IMR-90 (cell line): Measurements from ENCODE around the gene LMX1A. TPM values are rescaled to one million over a fixed set of nuclear protein-coding genes. Genes with fewer than 3 reads are reported as not detected.

Source experiments
- ATAC-seq: fragments of 200-7000 bp; cut with Tn5 transposase; 2 replicates; pipeline ENCODE4 v1.9.1; 2020; ENCODE audit warnings: low read depth, mild to moderate bottlenecking, moderate library complexity
- BruUV-seq: library from RNA; stranded (reverse); fragments of 400-500 nt; replicated peaks from 2 replicates; lab custom pipeline; 2021; lab: Mats Ljungman, UMichigan
- CTCF ChIA-PET: fragments of 300-600 bp; formaldehyde crosslinking; extraction: SDS; loops from one replicate; lab custom pipeline; 2021; ENCODE audit warnings: antibody characterized with exemption; lab: Yijun Ruan, JAX
- POLR2A ChIA-PET: fragments of 300-600 bp; sonication (Branson Sonifier 250); formaldehyde crosslinking; loops from one replicate; lab custom pipeline; 2022; ENCODE audit warnings: antibody characterized with exemption; ENCODE audit not compliant: unreplicated experiment; lab: Charles Lee
- DNase-seq: peaks from one replicate; pipeline ENCODE4 v3.0.0; 2013
- H2AFZ ChIP-seq: replicated peaks from 2 replicates; pipeline ENCODE3; 2013; ENCODE audit warnings: low read length, mild to moderate bottlenecking; ENCODE audit not compliant: poor library complexity
- H2AK5ac ChIP-seq: 2 replicates; pipeline ENCODE4 v1.6.1; 2013; ENCODE audit warnings: low read depth, low read length, inconsistent platforms
- H2AK9ac ChIP-seq: replicated peaks from 2 replicates; pipeline ENCODE3; 2013; ENCODE audit warnings: mild to moderate bottlenecking, low read depth, low read length, moderate library complexity; ENCODE audit not compliant: poor library complexity
- H2BK120ac ChIP-seq: 2 replicates; pipeline ENCODE4 v1.6.1; 2013; ENCODE audit warnings: low read depth, low read length, inconsistent platforms
- H2BK15ac ChIP-seq: 3 replicates; pipeline ENCODE4 v1.6.1; 2013; ENCODE audit warnings: low read depth, low read length, inconsistent platforms
- H2BK20ac ChIP-seq: 2 replicates; pipeline ENCODE4 v1.6.1; 2013; ENCODE audit warnings: low read depth, mild to moderate bottlenecking, inconsistent platforms, low read length, moderate library complexity
- H2BK5ac ChIP-seq: 2 replicates; pipeline ENCODE4 v1.6.1; 2013; ENCODE audit warnings: mild to moderate bottlenecking, low read depth, low read length, inconsistent platforms; ENCODE audit not compliant: poor library complexity, severe bottlenecking
- H3K14ac ChIP-seq: replicated peaks from 2 replicates; pipeline ENCODE4 v1.6.1; 2013; ENCODE audit warnings: low read depth, low read length, inconsistent platforms
- H3K18ac ChIP-seq: 2 replicates; pipeline ENCODE4 v1.6.1; 2013; ENCODE audit warnings: low read depth, low read length, control low read depth
- H3K23ac ChIP-seq: 2 replicates; pipeline ENCODE4 v1.6.1; 2013; ENCODE audit warnings: low read depth, low read length, inconsistent platforms
- H3K27ac ChIP-seq: 2 replicates; pipeline ENCODE4 v1.5.1; 2013; ENCODE audit warnings: mild to moderate bottlenecking, control low read depth, low read length; ENCODE audit not compliant: insufficient read depth
- H3K27me3 ChIP-seq: 2 replicates; pipeline ENCODE4 v1.6.1; 2013; ENCODE audit warnings: low read length; ENCODE audit not compliant: control insufficient read depth, insufficient read depth
- H3K36me3 ChIP-seq: 2 replicates; pipeline ENCODE4 v1.6.1; 2013; ENCODE audit warnings: low read length, mixed read lengths; ENCODE audit not compliant: control insufficient read depth, insufficient read depth
- H3K4ac ChIP-seq: 2 replicates; pipeline ENCODE4 v1.6.1; 2013; ENCODE audit warnings: low read depth, low read length, inconsistent platforms
- H3K4me1 ChIP-seq: 2 replicates; pipeline ENCODE4 v1.6.1; 2013; ENCODE audit warnings: low read length, mixed read lengths; ENCODE audit not compliant: control insufficient read depth, insufficient read depth
- H3K4me2 ChIP-seq: 2 replicates; pipeline ENCODE4 v1.6.1; 2013; ENCODE audit warnings: low read depth, mild to moderate bottlenecking, control low read depth, low read length, moderate library complexity
- H3K4me3 ChIP-seq: 2 replicates; pipeline ENCODE4 v1.5.1; 2013; ENCODE audit warnings: low read depth, mild to moderate bottlenecking, control low read depth, low read length, moderate library complexity; ENCODE audit not compliant: insufficient read depth
- H3K56ac ChIP-seq: 2 replicates; pipeline ENCODE4 v1.6.1; 2013; ENCODE audit warnings: low read length, inconsistent platforms; ENCODE audit not compliant: insufficient read depth; ENCODE audit errors: extremely low read depth
- H3K79me1 ChIP-seq, 2 experiments: 2 replicates each; pipeline ENCODE4 v1.6.1; 2013; ENCODE audit warnings: low read length in 2 of 2, inconsistent platforms in 1 of 2, low read depth in 1 of 2
- H3K9ac ChIP-seq: 2 replicates; pipeline ENCODE4 v1.6.1; 2013; ENCODE audit warnings: low read depth, low read length, control low read depth
- H3K9me1 ChIP-seq: 2 replicates; pipeline ENCODE4 v1.6.1; 2013; ENCODE audit warnings: low read length, inconsistent platforms; ENCODE audit not compliant: insufficient read depth
- H3K9me3 ChIP-seq: 2 replicates; pipeline ENCODE4 v1.6.1; 2013; ENCODE audit warnings: low read length; ENCODE audit not compliant: control insufficient read depth, insufficient read depth
- H4K20me1 ChIP-seq: 2 replicates; pipeline ENCODE4 v1.6.1; 2013; ENCODE audit warnings: low read length, inconsistent platforms; ENCODE audit not compliant: insufficient read depth
- H4K5ac ChIP-seq: 2 replicates; pipeline ENCODE4 v1.6.1; 2013; ENCODE audit warnings: mild to moderate bottlenecking, low read depth, low read length, control low read depth
- H4K8ac ChIP-seq, 2 experiments: 2 replicates each; pipeline ENCODE4 v1.6.1; 2013; ENCODE audit warnings: low read depth in 2 of 2, low read length in 2 of 2, control low read depth in 1 of 2, inconsistent platforms in 1 of 2
- H4K91ac ChIP-seq: 2 replicates; pipeline ENCODE4 v1.6.1; 2013; ENCODE audit warnings: low read depth, low read length, inconsistent platforms; ENCODE audit not compliant: insufficient read depth
- BHLHE40 ChIP-seq: fragments of 150-350 bp; IDR thresholded peaks from 2 replicates; pipeline ENCODE4 v1.6.1; 2016; ENCODE audit warnings: mild to moderate bottlenecking, low read depth, low read length
- CEBPB ChIP-seq: IDR thresholded peaks from 2 replicates; pipeline ENCODE4 v1.6.1; 2012; ENCODE audit warnings: low read depth, low read length, improper control_type of control experiment
- CHD1 ChIP-seq: IDR thresholded peaks from 2 replicates; pipeline ENCODE4 v1.6.1; 2012; ENCODE audit warnings: low read depth, low read length, improper control_type of control experiment
- CTCF ChIP-seq: conservative IDR thresholded peaks from 2 replicates; pipeline ENCODE4 v1.5.1; 2012; ENCODE audit warnings: mild to moderate bottlenecking, low read depth, low read length, improper control_type of control experiment
- ELK1 ChIP-seq: fragments of 150-350 bp; IDR thresholded peaks from 2 replicates; pipeline ENCODE4 v1.6.1; 2016; ENCODE audit warnings: low read depth, mild to moderate bottlenecking, low read length, moderate library complexity, borderline replicate concordance
- FOS ChIP-seq: fragments of 150-350 bp; IDR thresholded peaks from 2 replicates; pipeline ENCODE4 v1.6.1; 2016; ENCODE audit warnings: low read depth, low read length
- MAFK ChIP-seq: IDR thresholded peaks from 2 replicates; pipeline ENCODE4 v1.6.1; 2012; ENCODE audit warnings: low read depth, low read length, improper control_type of control experiment
- MAZ ChIP-seq: IDR thresholded peaks from 2 replicates; pipeline ENCODE4 v1.6.1; 2012; ENCODE audit warnings: low read depth, mild to moderate bottlenecking, low read length, improper control_type of control experiment, moderate library complexity, borderline replicate concordance
- MXI1 ChIP-seq: IDR thresholded peaks from 2 replicates; pipeline ENCODE4 v1.6.1; 2012; ENCODE audit warnings: low read depth, mild to moderate bottlenecking, low read length, moderate library complexity, borderline replicate concordance
- NFE2L2 ChIP-seq: fragments of 150-350 bp; IDR thresholded peaks from 2 replicates; pipeline ENCODE4 v1.6.1; 2016; ENCODE audit warnings: low read depth, mild to moderate bottlenecking, low read length
- POLR2A ChIP-seq: IDR thresholded peaks from 2 replicates; pipeline ENCODE4 v1.6.1; 2012; ENCODE audit warnings: mild to moderate bottlenecking, low read depth, low read length
- RAD21 ChIP-seq: IDR thresholded peaks from 2 replicates; pipeline ENCODE4 v1.6.1; 2012; ENCODE audit warnings: low read length, improper control_type of control experiment
- RCOR1 ChIP-seq: IDR thresholded peaks from 2 replicates; pipeline ENCODE4 v1.6.1; 2012; ENCODE audit warnings: mild to moderate bottlenecking, low read length, improper control_type of control experiment; ENCODE audit not compliant: insufficient replicate concordance
- RFX5 ChIP-seq: IDR thresholded peaks from 2 replicates; pipeline ENCODE4 v1.8.0; 2012; ENCODE audit warnings: low read depth, mild to moderate bottlenecking, low read length, moderate library complexity
- SMC3 ChIP-seq: fragments of 150-350 bp; IDR thresholded peaks from 2 replicates; pipeline ENCODE4 v1.6.1; 2016; ENCODE audit warnings: low read depth, mild to moderate bottlenecking, antibody characterized with exemption, low read length, moderate library complexity
- USF2 ChIP-seq: fragments of 150-350 bp; IDR thresholded peaks from 2 replicates; pipeline ENCODE4 v1.6.1; 2017; ENCODE audit warnings: mild to moderate bottlenecking, antibody characterized with exemption, low read length, low read depth
- whole genome bisulfite sequencing, 2 experiments: methylation state at CpG; one replicate each; pipeline versions ENCODE4 v1.1.5 to v1.1.7; 2013; ENCODE audit warnings: missing lambda C conversion rate in 2 of 2; ENCODE audit not compliant: insufficient read length in 1 of 2; ENCODE audit errors: extremely low coverage in 2 of 2; 5-methylcytosine and 5-hydroxymethylcytosine counted together
- dilution Hi-C: fragments of 300-500 bp; cut with HindIII; formaldehyde crosslinking; loops from one replicate; pipeline ENCODE4 v1.14.3; 2018; ENCODE audit warnings: low sequenced_read_pairs; ENCODE audit not compliant: unreplicated experiment
- in situ Hi-C: fragments of 300-500 bp; cut with MboI; formaldehyde crosslinking; loops from 3 replicates; pipeline ENCODE4 v1.14.3; 2019; ENCODE audit warnings: low sequenced_read_pairs, inconsistent platforms, mixed read lengths
- intact Hi-C: fragments of 100-400 bp; cut with micrococcal nuclease; formaldehyde crosslinking; loops from 2 replicates; pipeline ENCODE4 v1.10.0; 2022
- polyA plus RNA-seq, 3 experiments: library from polyadenylated mRNA; depleted of rRNA; stranded (reverse); fragments of >200 nt; gene quantifications; 2 replicates each; pipeline ENCODE4 v1.2.3, GENCODE V29; 2012; ENCODE audit warnings: low replicate concordance in 1 of 3
- total RNA-seq: library from RNA; depleted of rRNA; stranded (reverse); fragments of >200 nt; gene quantifications from 2 replicates; pipeline ENCODE4 v1.2.3, GENCODE V29; 2012

The LMX1A gene
- total and polyA plus RNA-seq, 2 of the 4 experiments (the other 2 are of a cell fraction) = not detected

- 10% methylated on average over 2 of the region's 4 CpGs; no CpG with 5 or more reads in 1 of the 2 experiments for WGBS, 2 experiments
- no peak overlapping the region for H2AK9ac ChIP-seq
Observed at GRCh38 chr1:165397944-165398343, 41.4 kb upstream of the LMX1A start.

More at GRCh38 chr1:165397944-165398343, 41.4 kb upstream of the LMX1A start:
- no peak overlapping the region for H2BK15ac ChIP-seq
- dilution Hi-C loops (loop anchor here (25.0 kb wide), 1 partner anchor 189 kb away; no protein-coding TSS in a partner anchor), in situ Hi-C loops (loop anchor here (25.0 kb wide), 1 partner anchor 539 kb away; no protein-coding TSS in a partner anchor), intact Hi-C loops (no loop called here)
- TF ChIP-seq MXI1 (no peak), FOS (no peak), RAD21 (no peak), NFE2L2 (no peak), ELK1 (no peak), USF2 (no peak), CTCF (no peak), CEBPB (no peak), POLR2A (no peak), MAFK (no peak), SMC3 (no peak), RFX5 (no peak), BHLHE40 (no peak), CHD1 (no peak), RCOR1 (no peak), MAZ (no peak)
- no peak overlapping the region for H2BK20ac ChIP-seq
- peaks cover 10% of the 10 kb centered on the region for H3K27me3 ChIP-seq
- DNase-seq = peak; percentile 44
- H3K9ac ChIP-seq = no peak overlapping the region
- H4K91ac ChIP-seq = no peak overlapping the region
- H4K8ac ChIP-seq = no peak overlapping the region
- no peak overlapping the region for H3K27ac ChIP-seq
- H4K20me1 ChIP-seq = no peaks in the 10 kb centered on the region
- ChIA-PET POLR2A (no interaction called here), CTCF (interaction anchor here (0.8 to 2.5 kb wide), 3 partner anchors 30 to 203 kb away, joined by 3 to 7 read pairs (median 3); no protein-coding TSS in a partner anchor)
- no peak overlapping the region for H3K56ac ChIP-seq
- no peak overlapping the region for H3K4me3 ChIP-seq
- H2BK120ac ChIP-seq = no peak overlapping the region
- no peak overlapping the region for H2AK5ac ChIP-seq
- no peaks in the 10 kb centered on the region for H3K79me1 ChIP-seq
- no peak overlapping the region for H4K5ac ChIP-seq
- H3K18ac ChIP-seq = no peak overlapping the region
- no peaks in the 10 kb centered on the region for H3K9me1 ChIP-seq
- no peaks in the 10 kb centered on the region for H3K36me3 ChIP-seq
- no peak overlapping the region for H2AFZ ChIP-seq
- no TSS peak for BruUV-seq
- H3K23ac ChIP-seq = no peak overlapping the region
- H3K4ac ChIP-seq = no peak overlapping the region
- no peak overlapping the region for H3K14ac ChIP-seq
- no peaks in the 10 kb centered on the region for H3K9me3 ChIP-seq
- no peak overlapping the region for H3K4me2 ChIP-seq
- peak; percentile 80 for ATAC-seq
- no peak overlapping the region for H2BK5ac ChIP-seq
- H3K4me1 ChIP-seq = no peaks in the 10 kb centered on the region
